GM21717 (cell line): ENCODE results near the gene EXOSC10.
"Not testable (repeated sequence)": the region's sequence is repeated elsewhere in the genome, so short reads cannot be mapped to it uniquely, and the experiment has no call there.

Experiments used
- ATAC-seq: cut with Tn5 transposase; IDR thresholded peaks from one replicate; pipeline ENCODE4 v1.9.1; 2021; ENCODE audit warnings: mild to moderate bottlenecking, moderate library complexity; ENCODE audit not compliant: unreplicated experiment

Gene EXOSC10

GRCh38 chr1:11044849-11045427, 54.7 kb downstream of the EXOSC10 start:
- no peak for ATAC-seq

GRCh38 chr1:11044086-11044848, 55.4 kb downstream of the EXOSC10 start:
- no peak for ATAC-seq

- no peak for ATAC-seq
Measured at GRCh38 chr1:11042995-11043874, 56.4 kb downstream of the EXOSC10 start.

- ATAC-seq: no peak
Measured at GRCh38 chr1:11042065-11042464, 57.6 kb downstream of the EXOSC10 start.

GRCh38 chr1:11041048-11041447, 58.6 kb downstream of the EXOSC10 start:
- ATAC-seq: no peak

GRCh38 chr1:11040105-11040429, 59.6 kb downstream of the EXOSC10 start:
- not testable (repeated sequence) for ATAC-seq

- ATAC-seq: no peak
Measured at GRCh38 chr1:11039351-11040104, 60.1 kb downstream of the EXOSC10 start.

GRCh38 chr1:11037740-11038182, 61.9 kb downstream of the EXOSC10 start:
- ATAC-seq: peak; percentile 59

- not testable (repeated sequence) for ATAC-seq
Measured at GRCh38 chr1:11037019-11037739, 62.5 kb downstream of the EXOSC10 start.

GRCh38 chr1:11031624-11032262, 67.9 kb downstream of the EXOSC10 start:
- ATAC-seq: no peak

- no peak for ATAC-seq
Measured at GRCh38 chr1:11030865-11031264, 68.8 kb downstream of the EXOSC10 start.

GRCh38 chr1:11028018-11028417, 71.7 kb downstream of the EXOSC10 start:
- ATAC-seq: no peak

- ATAC-seq: no peak
Measured at GRCh38 chr1:11027316-11027715, 72.4 kb downstream of the EXOSC10 start.

GRCh38 chr1:11026903-11027302, 72.8 kb downstream of the EXOSC10 start:
- no peak for ATAC-seq

GRCh38 chr1:11026052-11026451, 73.6 kb downstream of the EXOSC10 start:
- ATAC-seq: no peak

- ATAC-seq: no peak
Measured at GRCh38 chr1:11025618-11026017, 74.1 kb downstream of the EXOSC10 start.

GRCh38 chr1:11024874-11025203, 74.8 kb downstream of the EXOSC10 start:
- ATAC-seq: no peak

GRCh38 chr1:11024154-11024873, 75.4 kb downstream of the EXOSC10 start:
- no peak for ATAC-seq

GRCh38 chr1:11023201-11023600, 76.5 kb downstream of the EXOSC10 start:
- no peak for ATAC-seq
